Measurements from ENCODE around the gene CHD2.
A peak's percentile ranks its signal among the peaks of the same experiment; 100 is the strongest.

Gene CHD2

GRCh38 chr15:92909136-92909781 is 9.1 kb downstream of the CHD2 start:
- Histone ChIP-seq H3K9me3 (ENCODE audit: severe bottlenecking) (no peaks in the 10 kb centered on the region), H3K4me3 (ENCODE audit: low read depth, low read length) (no peak overlapping the region), H3K36me3 (peaks cover 36% of the 10 kb centered on the region), H3K27me3 (ENCODE audit: insufficient read depth, low read depth, severe bottlenecking) (no peaks in the 10 kb centered on the region), H3K27ac (no peak overlapping the region)
- no peak for TF ChIP-seq CTCF (IDR thresholded peaks at IDR 0.05; ENCODE audit: low read depth, low read length)
- no peak for DNase-seq

GRCh38 chr15:92910451-92910850 is 10.3 kb downstream of the CHD2 start:
- Histone ChIP-seq H3K27ac (peak overlapping the region; percentile 46), H3K9me3 (ENCODE audit: severe bottlenecking) (no peaks in the 10 kb centered on the region), H3K27me3 (ENCODE audit: insufficient read depth, low read depth, severe bottlenecking) (no peaks in the 10 kb centered on the region), H3K4me3 (ENCODE audit: low read depth, low read length) (no peak overlapping the region), H3K36me3 (peaks cover 36% of the 10 kb centered on the region)
- TF ChIP-seq CTCF (IDR thresholded peaks at IDR 0.05; ENCODE audit: low read depth, low read length): no peak
- peak; percentile 65 for DNase-seq

GRCh38 chr15:92914103-92914499 is 14.0 kb downstream of the CHD2 start:
- Histone ChIP-seq H3K4me3 (ENCODE audit: low read depth, low read length) (no peak overlapping the region), H3K36me3 (peaks cover 41% of the 10 kb centered on the region), H3K27ac (no peak overlapping the region), H3K27me3 (ENCODE audit: insufficient read depth, low read depth, severe bottlenecking) (no peaks in the 10 kb centered on the region), H3K9me3 (ENCODE audit: severe bottlenecking) (no peaks in the 10 kb centered on the region)
- DNase-seq: no peak
- TF ChIP-seq CTCF (IDR thresholded peaks at IDR 0.05; ENCODE audit: low read depth, low read length): no peak

GRCh38 chr15:92914768-92915221 is 14.7 kb downstream of the CHD2 start:
- Histone ChIP-seq H3K36me3 (peaks cover 36% of the 10 kb centered on the region), H3K27ac (no peak overlapping the region), H3K27me3 (ENCODE audit: insufficient read depth, low read depth, severe bottlenecking) (no peaks in the 10 kb centered on the region), H3K9me3 (ENCODE audit: severe bottlenecking) (no peaks in the 10 kb centered on the region), H3K4me3 (ENCODE audit: low read depth, low read length) (no peak overlapping the region)
- TF ChIP-seq CTCF (IDR thresholded peaks at IDR 0.05; ENCODE audit: low read depth, low read length): no peak
- DNase-seq: no peak

- TF ChIP-seq CTCF (IDR thresholded peaks at IDR 0.05; ENCODE audit: low read depth, low read length): no peak
- peaks cover 29% of the 10 kb centered on the region for H3K36me3 ChIP-seq
- H3K27ac ChIP-seq: no peak overlapping the region
- no peak for DNase-seq
- no peaks in the 10 kb centered on the region for H3K27me3 ChIP-seq (ENCODE audit: insufficient read depth, low read depth, severe bottlenecking)
- H3K4me3 ChIP-seq (ENCODE audit: low read depth, low read length): no peak overlapping the region
- no peaks in the 10 kb centered on the region for H3K9me3 ChIP-seq (ENCODE audit: severe bottlenecking)
Observed at GRCh38 chr15:92915766-92916435, 15.8 kb downstream of the CHD2 start.

Measured in WERI-Rb-1 (cell line).